ENCODE measurements around the gene WWOX. TPM values are rescaled to one million over a fixed set of nuclear protein-coding genes. Genes with fewer than 3 reads are reported as not detected.

The WWOX gene
- total RNA-seq, 1 donor from 2014 or later, result 8.9 TPM

- Histone ChIP-seq H3K27ac (replicated peaks) (no peak overlapping the region), H3K4me3 (no peak overlapping the region), H3K36me3 (no peaks in the 10 kb centered on the region), H3K9me3 (replicated peaks) (no peaks in the 10 kb centered on the region), H3K27me3 (ENCODE audit: low read depth) (peaks cover 9% of the 10 kb centered on the region), H3K4me1 (no peaks in the 10 kb centered on the region)
- DNase-seq, result no peak
- TF ChIP-seq, protein P1, sequence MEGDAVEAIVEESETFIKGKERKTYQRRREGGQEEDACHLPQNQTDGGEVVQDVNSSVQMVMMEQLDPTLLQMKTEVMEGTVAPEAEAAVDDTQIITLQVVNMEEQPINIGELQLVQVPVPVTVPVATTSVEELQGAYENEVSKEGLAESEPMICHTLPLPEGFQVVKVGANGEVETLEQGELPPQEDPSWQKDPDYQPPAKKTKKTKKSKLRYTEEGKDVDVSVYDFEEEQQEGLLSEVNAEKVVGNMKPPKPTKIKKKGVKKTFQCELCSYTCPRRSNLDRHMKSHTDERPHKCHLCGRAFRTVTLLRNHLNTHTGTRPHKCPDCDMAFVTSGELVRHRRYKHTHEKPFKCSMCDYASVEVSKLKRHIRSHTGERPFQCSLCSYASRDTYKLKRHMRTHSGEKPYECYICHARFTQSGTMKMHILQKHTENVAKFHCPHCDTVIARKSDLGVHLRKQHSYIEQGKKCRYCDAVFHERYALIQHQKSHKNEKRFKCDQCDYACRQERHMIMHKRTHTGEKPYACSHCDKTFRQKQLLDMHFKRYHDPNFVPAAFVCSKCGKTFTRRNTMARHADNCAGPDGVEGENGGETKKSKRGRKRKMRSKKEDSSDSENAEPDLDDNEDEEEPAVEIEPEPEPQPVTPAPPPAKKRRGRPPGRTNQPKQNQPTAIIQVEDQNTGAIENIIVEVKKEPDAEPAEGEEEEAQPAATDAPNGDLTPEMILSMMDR (IDR thresholded peaks at IDR 0.05; ENCODE audit: borderline replicate concordance), result no peak
- intact Hi-C loops (cut with micrococcal nuclease), result no loop called here
Measured at GRCh38 chr16:79092846-79093245, 993.4 kb downstream of the WWOX start.

- TF ChIP-seq, protein P1 (IDR thresholded peaks at IDR 0.05; ENCODE audit: borderline replicate concordance), result no peak
- peaks cover 9% of the 10 kb centered on the region for H3K27me3 ChIP-seq (ENCODE audit: low read depth)
- DNase-seq, result no peak
- no peak overlapping the region for H3K27ac ChIP-seq (replicated peaks)
- no peaks in the 10 kb centered on the region for H3K36me3 ChIP-seq
- H3K4me3 ChIP-seq, result no peak overlapping the region
- H3K4me1 ChIP-seq, result no peaks in the 10 kb centered on the region
- intact Hi-C loops (cut with micrococcal nuclease), result no loop called here
- H3K9me3 ChIP-seq (replicated peaks), result no peaks in the 10 kb centered on the region
Measured at GRCh38 chr16:79093554-79093967, 994.1 kb downstream of the WWOX start.

DNA sequence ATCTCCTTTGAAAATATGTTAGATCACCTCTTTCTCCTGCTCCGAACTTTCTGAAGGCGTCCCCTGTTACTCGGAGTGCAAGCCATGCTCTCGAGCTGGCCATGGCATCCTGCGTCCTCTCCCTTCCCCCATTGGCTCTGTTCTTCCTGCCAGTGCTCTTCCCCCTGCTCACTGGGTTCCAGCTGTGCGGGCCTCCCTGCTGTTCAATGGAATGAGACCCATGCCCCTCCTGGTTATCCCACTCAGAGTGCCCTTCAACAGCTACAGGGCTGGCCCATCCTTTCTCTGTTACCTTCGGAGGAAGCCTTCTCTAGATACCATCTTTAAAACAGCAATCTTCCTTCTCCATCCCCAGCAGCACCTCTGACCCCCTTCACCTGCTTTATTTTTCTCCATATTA, 996.8 kb downstream of the WWOX start:
- Histone ChIP-seq H3K4me3 (no peak overlapping the region), H3K27me3 (ENCODE audit: low read depth) (peaks cover 9% of the 10 kb centered on the region), H3K27ac (replicated peaks) (no peak overlapping the region), H3K9me3 (replicated peaks) (no peaks in the 10 kb centered on the region), H3K4me1 (no peaks in the 10 kb centered on the region), H3K36me3 (no peaks in the 10 kb centered on the region)
- DNase-seq, result no peak
- TF ChIP-seq, protein P1 (IDR thresholded peaks at IDR 0.05; ENCODE audit: borderline replicate concordance), result no peak
- intact Hi-C loops (cut with micrococcal nuclease), result no loop called here

DNA sequence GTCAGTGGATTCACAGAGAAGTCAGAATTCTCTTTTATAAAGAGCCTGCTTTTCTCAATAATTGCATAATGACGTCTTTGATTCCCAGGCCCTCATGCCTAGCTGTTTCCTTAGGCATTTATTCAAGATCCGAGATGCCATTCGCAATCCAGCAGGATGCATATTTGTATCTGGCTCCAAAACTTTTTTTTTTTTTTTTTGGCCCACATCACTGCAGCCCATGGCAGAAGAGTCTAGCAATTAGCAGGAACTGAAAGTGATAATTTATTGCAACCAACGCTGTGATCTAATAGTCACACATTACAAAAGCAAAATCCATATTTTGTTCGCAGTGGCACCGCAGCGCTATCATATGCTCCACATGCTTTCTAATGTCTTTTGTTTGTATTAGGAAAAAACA, 997.7 kb downstream of the WWOX start:
- peaks cover 9% of the 10 kb centered on the region for H3K27me3 ChIP-seq (ENCODE audit: low read depth)
- no peaks in the 10 kb centered on the region for H3K4me1 ChIP-seq
- no peak for DNase-seq
- H3K27ac ChIP-seq (replicated peaks), result no peak overlapping the region
- H3K9me3 ChIP-seq (replicated peaks), result no peaks in the 10 kb centered on the region
- no peaks in the 10 kb centered on the region for H3K36me3 ChIP-seq
- TF ChIP-seq, protein P1 (IDR thresholded peaks at IDR 0.05; ENCODE audit: borderline replicate concordance), result no peak
- intact Hi-C loops (cut with micrococcal nuclease), result no loop called here
- H3K4me3 ChIP-seq, result no peak overlapping the region

GRCh38 chr16:79097771-79098170, 998.3 kb downstream of the WWOX start:
- no peak overlapping the region for H3K27ac ChIP-seq (replicated peaks)
- intact Hi-C loops (cut with micrococcal nuclease), result no loop called here
- TF ChIP-seq, protein P1 (IDR thresholded peaks at IDR 0.05; ENCODE audit: borderline replicate concordance), result no peak
- no peak for DNase-seq
- no peak overlapping the region for H3K4me3 ChIP-seq
- H3K9me3 ChIP-seq (replicated peaks), result no peaks in the 10 kb centered on the region
- H3K4me1 ChIP-seq, result no peaks in the 10 kb centered on the region
- peaks cover 9% of the 10 kb centered on the region for H3K27me3 ChIP-seq (ENCODE audit: low read depth)
- H3K36me3 ChIP-seq, result no peaks in the 10 kb centered on the region

GRCh38 chr16:79098907-79099306, 999.5 kb downstream of the WWOX start:
- Histone ChIP-seq H3K27me3 (ENCODE audit: low read depth) (peaks cover 9% of the 10 kb centered on the region), H3K4me1 (no peaks in the 10 kb centered on the region), H3K9me3 (replicated peaks) (no peaks in the 10 kb centered on the region), H3K4me3 (no peak overlapping the region), H3K36me3 (no peaks in the 10 kb centered on the region), H3K27ac (replicated peaks) (no peak overlapping the region)
- TF ChIP-seq, protein P1 (IDR thresholded peaks at IDR 0.05; ENCODE audit: borderline replicate concordance), result no peak
- DNase-seq, result no peak
- intact Hi-C loops (cut with micrococcal nuclease), result no loop called here

Data from left ventricle myocardium inferior (tissue), 1 donor.